Measurements from ENCODE around the gene MOB1A.

Gene MOB1A

DNA sequence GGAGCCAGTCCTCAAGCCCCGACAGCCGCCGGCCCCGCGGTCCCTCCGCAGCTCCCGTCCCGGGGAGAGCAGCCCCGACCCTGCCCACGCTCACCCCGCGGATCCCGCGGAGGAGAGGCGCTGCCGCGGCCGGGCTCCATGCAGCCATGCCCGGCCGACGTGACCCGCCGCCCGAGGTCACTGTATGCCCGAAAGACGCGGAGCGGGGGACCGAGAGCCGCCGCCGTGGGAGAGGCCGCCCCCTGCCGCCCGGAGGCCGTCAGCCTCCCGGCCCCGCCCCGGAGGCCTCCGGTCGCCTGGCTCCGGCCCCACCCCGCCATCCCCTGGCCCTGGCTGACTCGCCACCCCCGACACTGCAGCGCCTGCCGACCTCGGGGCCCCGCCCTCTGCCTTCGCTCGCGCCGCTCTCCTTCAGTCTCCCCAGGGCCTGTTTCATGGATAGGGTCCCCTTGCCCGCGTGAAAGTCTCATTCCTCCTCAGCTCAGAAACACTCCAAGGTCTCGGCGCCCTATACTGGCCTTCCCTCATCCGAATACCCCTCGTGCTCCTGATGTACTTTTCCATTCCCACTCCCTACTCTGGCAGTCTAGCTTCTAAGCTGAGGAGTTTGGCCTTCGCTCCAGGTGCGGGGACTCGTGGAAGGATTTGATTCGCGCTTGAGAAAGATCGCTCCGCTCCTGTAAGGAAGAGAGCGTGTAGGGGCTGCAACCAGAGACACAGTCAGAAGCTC lies 30.8 kb downstream of the MOB1A start, which contains the start of gene BOLA3:
Gene BOLA3 (minus strand): TSS at position 186 of the 730 bp plus-strand sequence. CDS start 38 bp downstream, at position 148.
- TF ChIP-seq, protein P1, sequence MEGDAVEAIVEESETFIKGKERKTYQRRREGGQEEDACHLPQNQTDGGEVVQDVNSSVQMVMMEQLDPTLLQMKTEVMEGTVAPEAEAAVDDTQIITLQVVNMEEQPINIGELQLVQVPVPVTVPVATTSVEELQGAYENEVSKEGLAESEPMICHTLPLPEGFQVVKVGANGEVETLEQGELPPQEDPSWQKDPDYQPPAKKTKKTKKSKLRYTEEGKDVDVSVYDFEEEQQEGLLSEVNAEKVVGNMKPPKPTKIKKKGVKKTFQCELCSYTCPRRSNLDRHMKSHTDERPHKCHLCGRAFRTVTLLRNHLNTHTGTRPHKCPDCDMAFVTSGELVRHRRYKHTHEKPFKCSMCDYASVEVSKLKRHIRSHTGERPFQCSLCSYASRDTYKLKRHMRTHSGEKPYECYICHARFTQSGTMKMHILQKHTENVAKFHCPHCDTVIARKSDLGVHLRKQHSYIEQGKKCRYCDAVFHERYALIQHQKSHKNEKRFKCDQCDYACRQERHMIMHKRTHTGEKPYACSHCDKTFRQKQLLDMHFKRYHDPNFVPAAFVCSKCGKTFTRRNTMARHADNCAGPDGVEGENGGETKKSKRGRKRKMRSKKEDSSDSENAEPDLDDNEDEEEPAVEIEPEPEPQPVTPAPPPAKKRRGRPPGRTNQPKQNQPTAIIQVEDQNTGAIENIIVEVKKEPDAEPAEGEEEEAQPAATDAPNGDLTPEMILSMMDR (IDR thresholded peaks at IDR 0.05; ENCODE audit: extremely low read depth, missing control alignments) = peak; percentile 85
- DNase-seq (ENCODE audit: low spot score) = peak; percentile 99

DNA sequence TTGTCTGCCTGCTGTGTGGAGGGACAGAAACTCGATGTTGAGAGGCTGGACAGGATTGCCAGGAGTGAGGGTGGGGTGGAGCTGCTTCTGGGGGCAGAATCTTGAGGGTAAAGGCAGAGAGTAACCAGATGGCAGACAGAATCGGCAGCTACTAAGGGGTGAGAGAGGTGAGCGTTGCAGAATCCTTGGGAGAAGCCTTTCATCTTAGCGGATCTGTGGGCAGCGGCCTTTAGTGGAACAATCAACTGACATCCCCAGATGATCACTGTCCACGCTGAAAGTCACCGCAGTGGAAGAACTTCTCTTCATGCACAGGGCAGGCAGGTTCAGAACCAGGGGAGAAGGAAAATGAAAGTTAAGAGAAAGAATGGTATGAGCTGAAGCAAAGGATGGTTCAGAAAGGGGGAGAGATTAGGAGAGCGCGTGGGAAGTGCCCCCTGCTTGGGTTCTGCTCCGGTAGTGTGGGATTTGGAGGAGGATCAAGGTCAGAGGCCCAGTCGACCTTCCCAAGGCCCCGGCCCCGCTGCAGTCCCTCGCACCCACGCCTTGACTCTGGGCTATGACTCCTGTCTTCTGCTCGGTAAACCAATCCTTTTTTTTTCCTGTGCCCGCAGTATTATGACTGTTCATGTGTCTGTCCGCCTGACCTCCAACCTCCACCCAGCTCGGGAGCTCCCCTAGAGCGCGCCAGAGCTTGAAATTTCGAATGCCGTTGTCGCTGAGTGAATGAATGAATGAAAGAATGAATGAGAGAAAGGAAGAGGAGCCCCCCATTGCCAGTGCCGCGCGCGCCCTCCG lies 31.6 kb downstream of the MOB1A start:
- peak; percentile 30 for DNase-seq (ENCODE audit: low spot score)

DNA sequence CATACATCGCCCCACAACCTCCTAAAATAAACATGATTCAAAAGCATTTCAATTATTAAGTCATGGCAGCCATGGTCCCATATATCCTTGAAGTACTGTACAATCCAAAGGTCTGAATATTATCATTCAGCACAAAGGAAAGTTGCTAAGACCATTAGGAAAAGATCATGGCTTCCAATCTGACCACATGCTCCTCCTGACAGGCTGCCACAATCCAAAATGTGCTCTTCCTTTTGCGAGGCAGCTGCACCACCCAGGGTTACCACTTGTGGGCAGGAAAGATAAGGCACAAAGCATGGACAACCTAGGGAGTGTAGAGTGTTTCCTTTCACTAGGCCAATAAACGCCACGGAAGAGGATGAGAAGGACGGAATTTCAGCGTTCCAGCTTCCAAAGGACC lies 36.3 kb downstream of the MOB1A start:
- TF ChIP-seq, protein P1 (IDR thresholded peaks at IDR 0.05; ENCODE audit: extremely low read depth, missing control alignments) = no peak
- DNase-seq (ENCODE audit: low spot score) = no peak

More for the DNA sequence above, 31.6 kb downstream of the MOB1A start:
- TF ChIP-seq, protein P1 (IDR thresholded peaks at IDR 0.05; ENCODE audit: extremely low read depth, missing control alignments) = no peak

DNA sequence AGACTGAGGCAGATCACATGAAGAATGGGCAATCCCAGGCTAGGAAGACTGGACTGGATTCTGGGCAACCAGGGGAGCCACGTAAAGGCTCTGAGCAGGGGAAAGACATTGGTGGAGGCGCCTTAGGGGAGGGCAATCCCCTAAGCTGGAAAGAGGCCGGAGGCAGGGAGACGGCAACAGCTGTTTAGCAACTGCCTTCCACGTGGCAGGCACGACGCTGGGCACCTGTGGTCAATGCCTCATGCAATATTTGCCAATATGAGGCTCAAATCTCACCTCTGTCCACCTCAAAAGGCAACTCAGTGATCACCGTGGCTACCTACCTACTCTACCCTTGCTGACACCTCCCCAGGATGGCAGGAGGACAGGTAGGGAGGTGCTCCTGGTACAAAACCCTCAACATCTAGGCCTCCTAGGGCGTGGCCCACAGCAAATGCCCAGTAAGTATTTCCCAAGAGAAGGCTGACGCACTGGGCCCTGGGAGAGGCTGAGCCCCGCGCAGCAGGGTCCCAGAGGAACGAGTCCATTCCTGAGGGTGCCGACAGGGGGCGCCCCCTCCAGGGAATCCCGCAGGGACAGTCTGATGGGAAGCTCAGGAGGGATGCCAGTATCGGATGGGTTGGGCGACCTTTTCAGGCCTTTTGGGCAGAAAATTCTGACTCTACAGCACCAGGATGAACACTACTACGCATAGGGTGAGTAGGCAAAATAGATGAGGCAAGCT lies 39.9 kb downstream of the MOB1A start:
- no peak for DNase-seq (ENCODE audit: low spot score)
- TF ChIP-seq, protein P1 (IDR thresholded peaks at IDR 0.05; ENCODE audit: extremely low read depth, missing control alignments) = no peak

DNA sequence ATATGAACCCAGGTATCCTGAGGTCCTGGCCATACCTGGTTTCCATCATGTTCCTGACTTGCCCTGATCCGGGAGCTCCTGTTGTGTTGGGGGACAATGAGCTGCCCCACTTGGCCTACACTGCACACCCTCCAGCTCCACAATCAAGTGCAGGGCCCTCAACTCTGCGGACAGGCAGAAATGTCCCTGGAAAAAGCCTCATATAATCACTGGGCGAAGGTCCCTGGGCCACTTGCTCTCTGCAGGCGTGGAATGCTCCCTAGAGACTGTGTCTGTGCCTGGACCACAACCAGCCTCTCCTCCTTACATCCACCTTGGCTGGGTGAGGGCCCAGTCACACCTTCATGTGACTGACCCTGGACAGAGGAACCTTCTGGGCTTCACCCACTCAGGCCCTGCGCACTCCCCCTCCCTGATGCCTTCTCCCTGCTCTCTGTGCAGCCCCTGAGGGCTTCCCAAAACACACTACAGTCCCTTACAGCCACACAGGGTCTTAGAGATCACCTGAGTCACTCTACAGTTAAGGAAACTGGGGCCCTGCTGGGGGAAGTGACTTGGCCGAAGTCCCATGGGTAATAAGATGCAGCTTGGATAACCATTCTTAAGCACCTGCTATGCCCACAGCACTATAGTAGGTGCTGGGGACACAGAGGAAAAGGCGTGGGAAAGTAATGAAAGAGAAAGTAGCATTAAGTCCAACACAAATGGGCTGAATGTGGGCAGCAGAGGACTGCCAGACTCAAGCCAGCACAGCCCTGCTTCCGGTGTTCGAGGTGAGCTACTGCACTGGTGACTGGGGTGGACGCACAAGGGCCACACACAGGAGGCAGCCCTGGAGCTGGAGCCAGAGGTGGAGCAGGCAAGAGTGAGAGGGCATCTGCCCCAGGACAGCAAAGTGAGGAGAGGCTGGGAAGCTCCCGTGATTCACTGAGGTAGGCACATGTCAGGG lies 40.8 kb downstream of the MOB1A start:
- TF ChIP-seq, protein P1 (IDR thresholded peaks at IDR 0.05; ENCODE audit: extremely low read depth, missing control alignments) = no peak
- DNase-seq (ENCODE audit: low spot score) = peak; percentile 1

DNA sequence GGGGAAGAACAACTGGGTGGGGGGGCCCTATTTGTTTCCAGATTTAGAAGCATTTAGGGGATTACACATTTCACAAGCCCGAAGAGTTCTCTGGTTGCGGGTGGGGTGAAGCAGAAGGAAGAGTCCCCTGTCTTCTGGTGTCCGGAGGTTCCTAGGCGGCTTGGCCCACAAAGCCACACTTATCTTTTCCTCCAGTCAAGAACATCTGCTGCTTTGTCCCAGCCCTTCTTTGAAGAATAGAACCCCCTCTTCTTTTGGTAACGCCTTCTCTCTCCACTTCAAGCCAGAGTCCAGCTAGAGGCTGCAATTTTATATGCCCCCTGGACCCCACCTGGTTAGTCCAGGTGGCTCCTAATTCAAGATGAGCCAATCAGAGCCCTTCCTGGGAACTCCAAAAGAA lies 46.8 kb downstream of the MOB1A start:
- TF ChIP-seq, protein P1 (IDR thresholded peaks at IDR 0.05; ENCODE audit: extremely low read depth, missing control alignments) = no peak
- DNase-seq (ENCODE audit: low spot score) = no peak

Data from GM20000 (cell line).